Measurements from ENCODE around the gene DNAJC15.
"Not testable (repeated sequence)": the region's sequence is repeated elsewhere in the genome, so short reads cannot be mapped to it uniquely, and the experiment has no call there.

Gene DNAJC15

GRCh38 chr13:43023289-43023963 is at the start of gene DNAJC15:
Gene DNAJC15, plus strand, starts transcription at chr13:43023586. Its CDS starts 41 bp downstream, at chr13:43023627.
- DNase-seq (ENCODE audit: low read depth in 3 of 3, low spot score in 1 of 3), result peak in 2 of 3 donors; percentile 58 to 72

- no peak for DNase-seq (ENCODE audit: low read depth in 3 of 3, low spot score in 1 of 3)
Observed at GRCh38 chr13:42976066-42976465, 47.3 kb upstream of the DNAJC15 start.

- DNase-seq (ENCODE audit: low read depth in 3 of 3, low spot score in 1 of 3), result no peak
Observed at GRCh38 chr13:42977219-42977659, 46.1 kb upstream of the DNAJC15 start.

GRCh38 chr13:42981317-42981716 is 42.1 kb upstream of the DNAJC15 start:
- DNase-seq (ENCODE audit: low read depth in 3 of 3, low spot score in 1 of 3), result no peak

GRCh38 chr13:42981853-42982252 is 41.5 kb upstream of the DNAJC15 start:
- no peak for DNase-seq (ENCODE audit: low read depth in 3 of 3, low spot score in 1 of 3)

GRCh38 chr13:42984026-42984425 is 39.4 kb upstream of the DNAJC15 start:
- no peak for DNase-seq (ENCODE audit: low read depth in 3 of 3, low spot score in 1 of 3)

GRCh38 chr13:42984691-42985090 is 38.7 kb upstream of the DNAJC15 start:
- DNase-seq (ENCODE audit: low read depth in 3 of 3, low spot score in 1 of 3), result no peak

- no peak for DNase-seq (ENCODE audit: low read depth in 3 of 3, low spot score in 1 of 3)
Observed at GRCh38 chr13:42985312-42986175, 37.8 kb upstream of the DNAJC15 start.

- DNase-seq (ENCODE audit: low read depth in 3 of 3, low spot score in 1 of 3), result no peak
Observed at GRCh38 chr13:42986176-42986574, 37.2 kb upstream of the DNAJC15 start.

GRCh38 chr13:42990291-42991232 is 32.8 kb upstream of the DNAJC15 start:
- DNase-seq (ENCODE audit: low read depth in 3 of 3, low spot score in 1 of 3), result no peak

- not testable (repeated sequence) for DNase-seq (ENCODE audit: low read depth in 3 of 3, low spot score in 1 of 3)
Observed at GRCh38 chr13:42991233-42991897, 32.0 kb upstream of the DNAJC15 start.

- peak; percentile 31 to 66 (median 56) for DNase-seq (ENCODE audit: low read depth in 3 of 3, low spot score in 1 of 3)
Observed at GRCh38 chr13:42991898-42992763, 31.3 kb upstream of the DNAJC15 start, which contains the start of gene EPSTI1. Gene EPSTI1, minus strand, starts transcription at chr13:42992241. Its CDS starts 76 bp downstream, at chr13:42992165.

GRCh38 chr13:42992764-42993122 is 30.6 kb upstream of the DNAJC15 start:
- DNase-seq (ENCODE audit: low read depth in 3 of 3, low spot score in 1 of 3), result no peak

- DNase-seq (ENCODE audit: low read depth in 3 of 3, low spot score in 1 of 3), result no peak
Observed at GRCh38 chr13:42994878-42995277, 28.5 kb upstream of the DNAJC15 start.

- no peak for DNase-seq (ENCODE audit: low read depth in 3 of 3, low spot score in 1 of 3)
Observed at GRCh38 chr13:42996584-42996983, 26.8 kb upstream of the DNAJC15 start.

GRCh38 chr13:42997381-42997780 is 26.0 kb upstream of the DNAJC15 start:
- no peak for DNase-seq (ENCODE audit: low read depth in 3 of 3, low spot score in 1 of 3)

- DNase-seq (ENCODE audit: low read depth in 3 of 3, low spot score in 1 of 3), result no peak
Observed at GRCh38 chr13:42999491-42999890, 23.9 kb upstream of the DNAJC15 start.

- DNase-seq (ENCODE audit: low read depth in 3 of 3, low spot score in 1 of 3), result no peak
Observed at GRCh38 chr13:43000676-43001075, 22.7 kb upstream of the DNAJC15 start.

- no peak for DNase-seq (ENCODE audit: low read depth in 3 of 3, low spot score in 1 of 3)
Observed at GRCh38 chr13:43002021-43002420, 21.4 kb upstream of the DNAJC15 start.

GRCh38 chr13:43003010-43003409 is 20.4 kb upstream of the DNAJC15 start:
- DNase-seq (ENCODE audit: low read depth in 3 of 3, low spot score in 1 of 3), result no peak

All from stimulated activated CD4-positive, alpha-beta T cell treated with anti-CD3 and anti-CD28 coated beads, TNF-alpha, amount 100 ng/mL, for 1 hour (primary cell).